ENCODE results near the gene CAPZB.
"Not testable (repeated sequence)": the region's sequence is repeated elsewhere in the genome, so short reads cannot be mapped to it uniquely, and the experiment has no call there.

CAPZB gene

DNA sequence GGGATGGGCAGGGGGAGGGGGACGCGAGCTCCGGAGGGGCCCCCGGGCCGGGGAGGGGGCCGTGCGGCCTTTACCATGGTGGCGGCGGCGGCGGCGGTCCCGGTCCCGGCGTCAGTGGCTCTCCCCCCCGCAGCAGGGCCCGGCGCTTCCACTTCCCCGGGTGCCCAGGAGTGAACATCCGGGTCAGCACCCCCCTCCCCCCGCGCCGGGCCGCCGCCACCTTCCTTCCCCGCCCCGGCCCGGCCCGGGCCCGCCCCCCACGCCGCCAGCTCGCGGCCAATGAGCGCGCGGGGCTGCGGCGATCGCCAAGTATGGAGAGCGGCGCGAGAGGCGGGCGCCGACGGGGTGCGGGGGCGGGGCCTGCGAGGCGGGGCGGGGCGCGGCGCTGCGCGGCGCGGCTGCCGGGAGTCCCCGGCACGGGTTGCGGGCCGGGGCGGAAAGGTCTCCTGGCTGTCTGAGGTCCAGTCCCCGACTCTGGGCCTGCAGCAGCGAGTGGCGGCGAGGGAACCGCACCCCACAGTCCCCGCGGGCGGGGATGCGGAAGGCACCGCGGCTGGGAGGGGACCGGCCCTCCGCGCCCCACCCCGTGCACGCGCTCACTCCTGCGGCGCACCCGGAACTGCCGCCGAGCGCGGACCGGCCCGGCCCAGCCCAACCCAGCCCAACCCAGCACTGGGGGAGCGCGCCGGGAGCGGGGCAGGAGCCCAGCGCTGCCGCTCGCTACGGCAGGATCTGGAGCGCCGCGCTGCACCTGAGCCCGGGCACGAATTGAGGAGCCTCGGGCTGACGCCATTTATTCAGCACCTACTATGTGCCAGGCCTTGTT, at the start of gene CAPZB:
Gene CAPZB (minus strand): TSS at position 178 of the 826 bp plus-strand sequence. CDS start 101 bp downstream, at position 77.
- peak; percentile 78 for DNase-seq

DNA sequence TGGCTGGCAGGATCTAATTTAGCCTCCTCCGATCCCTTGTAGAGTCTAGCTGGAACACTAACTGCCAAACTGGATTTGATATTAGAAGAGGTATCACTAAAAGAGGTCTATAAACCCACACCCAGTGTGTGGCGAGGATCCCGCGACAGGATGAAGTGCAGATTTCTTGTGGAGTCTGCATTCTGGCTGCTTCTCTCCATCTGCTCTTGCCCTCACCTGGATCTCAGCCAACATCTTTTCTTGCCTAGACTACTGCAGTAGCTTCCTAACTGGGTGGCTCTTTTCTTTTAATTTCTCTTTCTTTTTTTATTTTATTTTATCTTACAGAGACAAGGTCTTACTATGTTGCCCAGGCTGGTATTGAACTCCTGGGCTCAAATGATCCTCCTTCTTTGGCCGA, 48.9 kb upstream of the CAPZB start:
- DNase-seq = no peak

DNA sequence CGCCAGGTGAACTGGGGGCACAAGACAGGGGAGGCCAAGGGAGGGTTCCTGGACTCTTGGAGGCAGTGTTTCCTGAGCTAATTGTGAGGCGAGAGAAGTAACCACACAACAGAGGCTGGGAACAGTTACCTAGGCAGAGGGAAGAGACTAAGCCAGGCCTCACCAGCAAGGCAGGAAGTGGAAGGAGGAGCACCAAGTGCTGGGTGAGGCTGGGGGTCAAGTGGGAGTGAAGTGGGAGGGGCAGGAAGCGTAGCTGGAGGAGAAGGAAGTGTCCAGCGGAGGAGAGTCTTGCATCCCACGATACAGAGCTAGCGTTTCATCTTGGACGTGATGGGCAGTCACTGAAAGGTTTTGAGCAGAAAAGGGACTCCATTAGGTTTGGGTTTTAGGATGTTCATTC, 48.3 kb upstream of the CAPZB start:
- DNase-seq = no peak

DNA sequence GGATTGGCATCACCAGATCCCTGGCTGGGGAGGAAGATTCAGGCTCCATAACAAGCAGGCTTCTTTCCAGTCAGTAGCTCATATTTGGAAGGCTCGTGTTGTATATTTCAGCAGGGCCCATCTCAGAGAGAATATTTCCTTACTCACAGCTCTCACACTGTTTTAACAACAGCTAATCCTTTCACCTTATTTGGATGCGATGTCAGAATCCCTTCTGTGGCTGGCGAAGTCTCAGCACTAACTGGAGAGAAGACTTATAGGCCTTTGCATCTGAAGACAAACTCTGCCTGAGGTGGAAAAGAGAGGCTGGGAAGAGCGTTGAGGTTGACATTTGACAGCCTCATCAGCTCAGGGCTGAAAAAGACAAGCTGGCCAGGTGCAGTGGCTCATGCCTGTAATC, 47.2 kb upstream of the CAPZB start:
- no peak for DNase-seq

DNA sequence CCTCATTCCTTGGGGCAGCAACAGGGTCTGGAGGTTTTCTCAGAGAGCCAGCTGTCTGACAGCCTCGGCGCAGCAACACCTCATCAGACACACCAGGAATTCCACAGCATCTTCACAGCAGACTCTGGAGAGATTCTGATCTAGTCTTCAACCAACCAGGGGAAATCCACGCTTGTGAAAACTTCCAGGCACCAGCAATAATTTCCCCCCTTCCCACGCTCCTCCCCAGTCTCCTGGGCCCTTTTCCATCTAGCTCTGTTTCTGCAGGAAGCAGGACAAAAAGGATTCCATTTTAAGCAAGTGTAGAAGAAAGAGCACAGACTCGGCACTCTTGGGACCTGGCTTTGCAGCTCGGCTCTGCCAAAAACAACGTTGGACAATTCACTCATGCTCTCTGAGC, 44.3 kb upstream of the CAPZB start:
- no peak for DNase-seq

DNA sequence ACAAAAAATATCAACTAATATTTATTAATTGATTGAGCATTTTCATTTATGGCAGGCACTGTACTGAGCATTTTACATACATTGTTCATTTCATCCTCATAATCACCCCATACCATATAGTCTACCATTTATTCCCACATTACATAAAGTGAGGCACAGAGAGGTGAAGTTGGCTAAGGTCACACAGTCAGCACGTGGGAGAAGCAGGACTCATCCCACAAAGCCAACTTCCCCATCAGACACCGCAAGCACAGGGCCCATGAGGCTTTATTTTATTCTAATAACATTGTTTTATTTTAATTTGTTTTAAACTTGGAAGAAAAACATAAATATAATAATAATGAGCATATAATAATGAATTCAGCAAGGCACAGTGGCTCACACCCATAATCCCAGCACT, 43.1 kb upstream of the CAPZB start:
- no peak for DNase-seq

DNA sequence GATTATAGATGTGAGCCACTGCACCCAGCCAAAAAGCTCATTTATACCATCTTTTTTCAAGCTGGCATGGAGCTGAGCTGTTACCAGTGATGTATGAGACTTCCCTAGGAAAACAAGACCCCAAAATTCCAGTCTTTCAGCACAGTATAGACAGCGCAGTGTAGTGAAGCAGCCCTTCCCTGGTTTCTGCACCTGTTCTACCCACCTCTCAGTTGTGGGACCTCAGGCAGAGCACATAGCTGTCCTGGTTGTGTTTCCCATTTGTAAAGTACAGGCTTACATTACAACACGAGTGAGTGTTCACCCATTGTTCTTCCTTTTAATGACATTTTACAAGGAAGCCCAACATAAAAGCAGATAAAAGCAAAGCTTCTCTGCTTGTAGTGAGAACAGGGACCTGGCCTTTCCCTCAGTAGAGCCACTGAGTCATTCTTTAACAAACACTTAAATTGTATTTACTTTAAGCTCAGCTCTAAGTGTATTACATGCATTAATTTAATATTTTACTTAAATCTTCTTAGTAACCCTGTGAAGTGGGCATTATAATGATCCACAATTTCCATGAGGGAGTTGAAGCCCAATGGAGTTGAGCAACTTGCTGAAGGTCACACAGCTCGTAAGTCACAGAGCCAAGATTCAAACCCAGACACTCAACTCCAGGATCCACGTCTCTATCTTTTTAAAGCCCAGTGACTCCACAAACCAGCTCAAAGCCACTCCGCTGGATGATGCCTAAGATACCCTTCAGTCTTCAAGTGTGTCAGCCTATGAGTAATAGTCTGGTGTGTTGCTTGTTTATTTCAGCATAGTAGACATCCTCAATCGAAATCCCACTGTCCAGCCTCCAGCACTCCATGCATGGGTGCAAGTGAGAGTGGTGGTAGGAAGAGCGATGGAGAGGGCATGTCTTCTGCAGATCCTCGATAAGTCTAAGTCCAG, 40.5 kb upstream of the CAPZB start:
- no peak for DNase-seq

DNA sequence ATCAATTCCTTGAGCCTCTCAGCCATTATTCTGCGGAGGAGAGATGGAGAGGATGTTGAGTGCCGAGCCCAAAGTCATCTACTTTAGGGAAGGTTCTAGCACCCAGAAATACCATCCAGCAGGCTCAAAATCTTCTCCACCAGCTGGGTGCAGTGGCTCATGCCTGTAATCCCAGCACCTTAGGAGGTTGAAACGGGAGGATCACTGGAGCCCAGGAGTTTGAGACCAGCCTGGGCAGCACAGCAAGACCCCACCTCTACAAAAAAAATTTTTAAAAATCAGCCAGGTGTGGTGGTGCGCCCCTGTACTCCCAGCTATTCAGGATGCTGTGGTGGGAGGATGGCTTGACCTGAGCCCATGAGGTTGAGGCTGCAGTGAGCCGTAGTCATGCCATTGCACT, 39.5 kb upstream of the CAPZB start:
- no peak for DNase-seq

DNA sequence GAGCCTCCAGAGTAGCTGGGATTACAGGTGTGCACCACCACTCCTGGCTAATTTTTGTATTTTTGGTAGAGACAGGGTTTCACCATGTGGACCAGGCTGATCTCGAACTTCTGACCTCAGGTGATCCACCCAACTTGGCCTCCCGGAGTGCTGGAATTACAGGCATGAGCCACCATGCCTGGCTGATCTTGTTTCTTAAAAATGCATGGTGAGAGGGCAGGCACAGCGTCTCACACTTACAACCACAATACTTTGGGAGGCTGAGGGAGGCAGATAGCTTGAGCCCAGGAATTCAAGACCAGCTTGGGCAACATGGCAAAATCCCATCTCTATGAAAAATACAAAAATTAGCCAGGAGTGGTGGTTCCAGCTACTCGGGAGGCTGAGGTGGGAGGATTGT, 37.2 kb upstream of the CAPZB start:
- DNase-seq = not testable (repeated sequence)

DNA sequence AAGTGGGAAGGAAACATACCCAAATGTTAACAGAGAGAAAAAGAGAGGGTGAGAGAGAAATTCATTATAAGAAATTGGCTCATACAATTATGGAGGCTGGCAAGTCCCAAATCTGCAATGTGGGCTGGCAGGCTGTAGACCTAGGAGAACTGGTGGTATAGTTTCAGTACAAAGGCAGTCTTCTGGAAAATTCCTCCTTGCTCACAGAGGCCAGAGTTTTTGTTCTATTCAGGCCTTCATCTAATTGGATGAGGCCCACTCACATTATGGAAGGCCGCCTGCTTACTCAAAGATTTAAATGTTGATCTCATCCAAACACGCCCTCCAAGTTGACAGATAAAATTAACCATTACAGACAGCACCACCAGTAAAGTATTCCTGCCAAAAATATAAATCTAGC, 36.1 kb upstream of the CAPZB start:
- DNase-seq = no peak

DNA sequence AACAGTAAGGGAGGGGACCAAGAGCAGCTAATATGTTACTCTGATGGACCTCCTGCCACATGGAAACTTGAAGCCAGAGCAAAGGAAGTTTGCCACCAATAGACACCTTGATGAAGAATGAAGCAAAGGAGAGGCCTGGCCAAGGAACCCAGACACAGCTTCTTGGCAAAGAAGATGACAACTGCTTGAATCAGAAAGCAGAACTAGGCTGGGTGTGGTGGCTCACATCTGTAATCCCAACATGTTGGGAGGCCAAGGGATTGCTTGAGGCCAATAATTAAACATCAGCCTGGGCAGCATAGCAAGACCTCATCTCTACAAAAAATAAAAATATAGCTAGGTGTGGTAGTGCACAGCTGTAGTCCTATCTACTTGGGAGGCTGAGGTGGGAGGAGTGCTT, 31.7 kb upstream of the CAPZB start:
- DNase-seq = no peak

DNA sequence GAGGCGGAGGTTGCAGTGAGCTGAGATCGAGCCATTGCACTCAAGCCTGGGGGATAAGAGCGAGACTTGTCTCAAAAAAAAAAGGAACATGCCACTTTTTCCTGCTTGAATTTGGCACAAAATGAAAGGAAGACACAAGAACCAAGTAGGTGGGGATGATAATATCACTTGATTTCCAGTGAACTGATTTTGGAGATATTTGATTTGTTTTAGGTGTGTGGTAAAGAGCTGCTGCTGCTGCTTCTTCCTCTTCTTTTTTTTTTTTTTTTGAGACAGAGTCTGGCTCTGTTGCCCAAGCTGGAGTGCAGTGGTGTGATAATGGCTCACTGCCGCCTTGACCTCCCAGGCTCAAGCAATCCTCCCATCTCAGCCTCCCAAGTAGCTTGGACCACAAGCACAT, 29.9 kb upstream of the CAPZB start:
- DNase-seq = no peak

GRCh38 chr1:19514391-19514831, 29.1 kb upstream of the CAPZB start:
- DNase-seq = no peak

DNA sequence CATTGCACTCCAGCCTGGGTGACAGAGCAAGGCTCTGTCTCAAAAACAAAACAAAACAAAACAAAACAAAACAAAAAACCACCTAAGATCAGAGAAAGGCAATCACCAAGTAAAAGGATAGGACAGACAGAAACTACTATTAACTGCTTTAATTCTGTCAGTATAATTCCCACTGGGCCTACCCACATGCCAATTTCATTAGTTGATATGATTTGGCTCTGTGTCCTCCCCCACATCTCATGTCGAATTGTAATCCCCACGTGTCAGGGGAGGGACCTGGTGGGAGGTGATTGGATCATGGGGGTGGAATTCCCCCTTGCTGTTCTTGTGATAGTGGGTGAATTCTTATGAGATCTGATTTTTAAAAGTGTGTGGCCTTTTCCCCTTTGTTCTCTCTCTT, 27.2 kb upstream of the CAPZB start:
- no peak for DNase-seq

DNA sequence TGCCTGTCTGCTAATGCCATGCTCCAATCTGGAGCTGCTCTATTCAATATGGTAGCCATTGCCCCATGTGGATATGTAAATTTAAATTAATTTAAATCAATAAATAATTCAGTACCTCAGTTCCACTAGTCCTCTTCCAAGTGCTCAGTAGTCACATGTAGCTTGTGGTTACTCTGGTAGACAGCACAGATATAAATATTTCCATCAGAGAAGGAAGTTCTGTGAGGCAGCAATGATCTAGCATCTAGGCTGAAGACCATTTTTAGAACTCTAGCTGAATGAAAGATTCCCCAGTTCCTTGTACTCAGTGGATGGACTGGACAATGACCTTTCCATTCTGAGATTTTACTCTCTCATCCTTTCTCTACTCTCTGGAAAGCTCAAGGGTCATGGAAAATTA, 25.8 kb upstream of the CAPZB start:
- no peak for DNase-seq

GRCh38 chr1:19509647-19510046, 24.3 kb upstream of the CAPZB start:
- DNase-seq = not testable (repeated sequence)

- DNase-seq = no peak
Observed at GRCh38 chr1:19507516-19507915, 22.2 kb upstream of the CAPZB start.

DNA sequence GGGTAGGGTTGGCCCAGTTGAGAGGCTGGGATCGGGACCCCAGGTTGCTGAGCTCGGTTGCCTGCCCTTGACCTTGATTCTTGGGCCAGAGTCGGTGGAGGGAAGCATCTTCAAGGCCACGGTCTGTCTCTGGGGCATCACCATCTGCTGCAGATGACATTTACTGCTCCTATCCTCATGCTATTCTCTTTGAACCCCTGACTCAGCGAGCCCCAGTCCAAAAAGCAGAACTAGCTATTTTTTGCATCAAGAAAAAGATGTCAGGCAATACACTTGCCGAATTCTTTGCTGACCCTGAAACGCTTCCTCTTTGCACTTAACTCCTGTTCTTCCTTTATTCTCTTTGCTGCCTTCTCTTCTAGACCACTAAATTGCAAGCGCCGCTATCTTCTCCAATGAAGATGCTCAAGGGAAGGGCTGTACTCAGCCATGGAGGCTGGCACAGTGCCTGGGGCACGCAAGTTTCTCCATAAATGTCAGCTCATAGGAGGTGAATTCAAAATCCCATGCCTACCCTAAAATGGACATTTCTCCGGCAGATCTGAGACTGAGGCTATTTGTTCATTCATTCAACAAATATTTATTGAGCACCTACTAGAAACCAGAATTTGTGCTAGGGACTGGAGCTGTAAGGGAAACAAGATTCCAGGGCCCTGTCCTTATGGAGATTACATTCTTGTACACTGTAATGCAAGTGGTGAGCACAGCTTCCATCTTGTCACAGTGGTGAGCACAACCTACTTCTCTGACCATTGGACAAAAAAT, 20.5 kb upstream of the CAPZB start:
- DNase-seq = no peak

GRCh38 chr1:19504796-19505692, 19.7 kb upstream of the CAPZB start:
- no peak for DNase-seq

DNA sequence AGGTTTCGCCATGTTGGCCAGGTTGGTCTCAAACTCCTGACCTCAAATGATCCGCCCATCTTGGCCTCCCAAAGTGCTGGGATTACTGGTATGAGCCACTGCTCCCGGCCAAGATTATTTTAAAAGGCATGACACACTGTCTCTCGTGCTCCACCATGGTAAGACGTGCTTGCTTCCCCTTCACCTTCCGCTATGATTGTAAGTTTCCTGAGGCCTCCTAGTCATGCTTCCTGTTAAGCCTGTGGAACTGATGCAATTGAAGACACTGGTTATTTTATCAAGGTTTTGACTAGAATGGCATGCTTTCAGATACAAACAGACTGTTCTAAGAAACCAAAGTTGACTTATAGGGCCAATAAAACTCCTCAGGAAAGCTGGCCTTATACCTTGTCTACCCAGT, 16.9 kb upstream of the CAPZB start:
- DNase-seq = not testable (repeated sequence)

GRCh38 chr1:19499887-19500286, 14.5 kb upstream of the CAPZB start:
- not testable (repeated sequence) for DNase-seq

DNA sequence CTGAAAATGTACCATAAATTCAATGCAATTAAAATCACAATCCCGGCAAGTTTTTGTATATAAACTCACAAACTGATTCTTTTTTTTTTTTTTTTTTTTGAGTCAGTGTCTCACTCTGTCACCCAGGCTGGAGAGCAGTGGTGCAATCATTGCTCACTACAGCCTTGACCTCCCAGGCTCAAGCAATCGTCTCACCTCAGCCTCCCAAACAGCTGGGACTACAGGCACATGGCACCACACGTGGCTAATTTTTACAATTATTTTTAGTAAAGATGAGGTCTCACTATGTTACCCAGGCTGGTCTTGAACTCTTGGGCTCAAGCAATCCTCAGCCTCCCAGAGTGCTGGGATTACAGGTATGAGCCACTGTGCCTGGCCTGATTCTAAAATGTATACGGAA, 12.1 kb upstream of the CAPZB start:
- not testable (repeated sequence) for DNase-seq

Measured in cortex of kidney (tissue), 1 donor.